Right ventricle myocardium superior (tissue), 1 donor: ENCODE data around the gene CST9. TPM values are rescaled to one million over a fixed set of nuclear protein-coding genes. Genes with fewer than 3 reads are reported as not detected.
"Not testable (repeated sequence)": the region's sequence is repeated elsewhere in the genome, so short reads cannot be mapped to it uniquely, and the experiment has no call there.

Source experiments
- ATAC-seq: fragments of 200-7000 bp; cut with Tn5 transposase; one replicate; pipeline ENCODE4 v1.9.1; 2020; ENCODE audit warnings: mild to moderate bottlenecking; ENCODE audit not compliant: poor library complexity
- DNase-seq: peaks from one replicate; pipeline ENCODE4 v3.0.0-alpha.2; 2020
- intact Hi-C: fragments of 100-400 bp; cut with DNase I; formaldehyde crosslinking; loops from one replicate; pipeline ENCODE4 v1.11.2; 2022
- total RNA-seq: library from RNA; stranded (reverse); fragmentation: NEBNext Ultra II Directional; extraction: Animal tissue kit (Norgen Biotek cat#: 25700); gene quantifications from one replicate; pipeline ENCODE4 v1.2.1, GENCODE V29; 2021
- donor health status: DM: no; HTN: yes; CAD: no; lungs with severe emphysema.

Gene CST9
- total RNA-seq, 1 donor from 2014 or later, result not detected

DNA sequence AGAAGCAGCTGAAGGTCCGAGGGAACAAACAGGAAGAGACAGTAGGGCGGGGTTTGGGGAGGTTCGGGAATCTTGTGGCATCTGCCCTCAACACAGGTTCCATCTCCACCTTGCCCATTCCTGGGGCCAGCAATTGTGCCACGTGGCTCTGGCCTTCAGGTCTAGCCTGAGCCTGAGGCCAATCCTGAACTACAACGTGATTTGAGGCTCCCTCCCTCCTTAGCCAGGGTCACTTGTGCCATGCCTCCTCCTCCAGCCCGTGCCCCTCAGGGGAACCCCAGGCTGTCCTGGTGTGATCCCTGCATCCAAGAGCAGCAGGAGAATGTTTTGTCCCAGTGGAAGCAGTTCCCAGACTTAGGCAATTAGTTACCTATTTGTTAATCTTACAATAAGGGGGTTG, 3.0 kb downstream of the CST9 start:
- intact Hi-C loops, result loop anchor here (10.0 kb wide), 1 partner anchor 158 kb away; no protein-coding TSS in a partner anchor
- no peak for DNase-seq
- ATAC-seq, result no peak

DNA sequence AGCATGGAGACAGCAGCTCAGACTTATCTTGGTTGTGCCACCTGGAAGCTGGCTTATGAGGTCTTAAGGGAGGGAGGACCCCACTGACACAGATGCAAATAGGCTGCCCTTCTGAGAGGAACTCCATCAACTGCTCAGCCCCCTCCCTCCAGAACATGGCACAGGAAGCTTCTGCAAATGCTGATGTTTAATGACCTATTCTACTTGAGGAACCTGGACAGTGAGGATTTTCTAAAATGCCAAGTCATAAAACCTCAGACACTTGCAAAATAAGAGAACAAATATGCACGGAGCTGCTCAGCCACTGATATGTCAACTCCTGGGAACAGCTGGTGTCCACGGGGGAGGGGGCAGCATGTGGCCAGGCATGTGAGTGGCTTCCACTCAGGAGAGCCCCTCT, 3.5 kb downstream of the CST9 start:
- ATAC-seq (no peak), DNase-seq (no peak)
- intact Hi-C loops, result loop anchor here (10.0 kb wide), 1 partner anchor 157 kb away; no protein-coding TSS in a partner anchor

DNA sequence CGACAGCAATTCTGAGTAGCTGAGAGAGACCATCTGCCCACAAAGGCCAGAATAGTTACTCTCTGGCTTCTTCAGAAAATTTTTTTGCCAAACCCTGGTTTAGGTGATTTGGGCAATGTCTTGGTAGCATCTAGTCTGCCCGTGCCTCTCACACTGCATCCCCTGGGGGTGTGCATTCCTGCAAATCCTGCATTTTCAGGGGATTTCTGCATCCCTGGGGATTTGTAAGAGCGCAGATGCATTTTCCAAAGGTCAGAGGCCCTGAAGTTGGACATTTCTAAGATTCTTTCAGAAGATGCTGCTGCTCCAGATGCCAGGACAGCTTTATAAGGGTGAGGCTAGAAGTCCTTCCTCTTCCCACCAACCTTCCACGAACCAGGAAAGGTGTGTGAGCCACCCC, 4.0 kb downstream of the CST9 start:
- intact Hi-C loops, result loop anchor here (10.0 kb wide), 1 partner anchor 157 kb away; no protein-coding TSS in a partner anchor
- no peak for ATAC-seq
- DNase-seq, result no peak

DNA sequence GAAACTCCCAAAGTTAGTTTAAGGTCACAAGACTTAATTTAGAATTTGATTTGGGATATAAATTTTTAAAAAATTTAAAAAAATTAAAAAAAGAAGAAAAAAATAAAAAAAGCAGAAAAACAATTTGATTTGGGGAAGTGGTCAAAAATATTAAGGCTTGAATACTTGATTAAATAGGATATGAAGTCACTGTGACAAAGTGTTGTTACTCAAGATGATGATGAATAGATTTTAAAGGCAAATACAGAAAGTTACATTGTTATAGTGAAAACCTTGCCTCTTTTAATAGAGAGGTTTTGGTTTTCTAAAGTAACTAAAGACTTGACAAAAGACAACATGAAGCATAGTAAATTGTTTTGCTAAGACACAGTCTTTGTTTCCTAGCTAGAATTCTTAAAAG, 7.2 kb downstream of the CST9 start:
- ATAC-seq (no peak), DNase-seq (no peak)
- intact Hi-C loops, result no loop called here

DNA sequence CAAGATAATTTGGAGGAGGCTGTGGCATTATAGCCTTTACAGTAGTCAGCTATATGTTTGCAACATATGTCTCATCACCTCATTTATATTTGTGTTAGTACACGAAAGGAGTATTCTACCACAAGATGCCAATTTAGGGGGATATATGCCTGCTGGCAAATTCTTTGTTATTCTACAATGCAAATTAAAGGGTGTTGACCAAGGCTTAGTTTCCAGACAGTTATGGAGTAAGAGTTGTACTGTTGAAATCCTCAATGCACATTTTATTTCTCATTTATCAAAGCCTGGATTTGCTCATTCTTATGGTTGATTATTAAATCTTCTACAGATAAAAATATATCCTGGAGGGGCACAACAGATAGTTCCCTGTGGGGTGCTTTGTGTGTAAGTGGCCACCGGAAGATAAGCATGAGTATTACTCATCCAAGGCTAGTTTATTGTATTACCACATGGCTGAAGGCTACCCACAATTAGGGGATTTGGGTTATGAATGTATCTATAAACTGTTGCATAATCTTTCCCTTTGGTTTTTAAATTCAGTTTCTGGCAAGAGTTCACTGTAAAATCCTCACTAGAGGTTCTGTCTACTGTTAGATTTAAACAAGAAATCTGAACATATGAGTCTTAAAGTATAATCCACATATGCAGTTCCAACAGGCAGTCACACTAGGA, 9.0 kb downstream of the CST9 start:
- ATAC-seq, result no peak
- DNase-seq, result no peak
- intact Hi-C loops, result no loop called here

DNA sequence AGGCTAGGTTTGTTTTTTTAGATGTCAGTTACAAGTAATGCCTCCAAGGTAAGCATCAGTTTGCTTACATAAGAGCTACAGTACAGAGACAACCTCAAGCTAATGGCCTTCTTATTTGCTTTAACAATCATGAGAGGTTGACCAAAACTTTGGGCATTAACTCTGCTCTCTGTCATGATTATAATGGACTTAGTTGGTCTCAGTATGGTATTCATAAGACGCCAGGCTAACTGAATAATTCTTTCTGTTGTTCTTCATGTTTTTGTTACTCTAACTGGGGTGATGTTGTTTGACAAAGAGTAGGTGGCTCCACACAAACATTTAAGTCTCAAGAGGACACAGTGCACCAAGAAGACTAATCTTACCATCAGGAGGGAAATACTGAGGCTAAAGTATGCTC, 9.8 kb downstream of the CST9 start:
- intact Hi-C loops, result no loop called here
- ATAC-seq (no peak), DNase-seq (no peak)

DNA sequence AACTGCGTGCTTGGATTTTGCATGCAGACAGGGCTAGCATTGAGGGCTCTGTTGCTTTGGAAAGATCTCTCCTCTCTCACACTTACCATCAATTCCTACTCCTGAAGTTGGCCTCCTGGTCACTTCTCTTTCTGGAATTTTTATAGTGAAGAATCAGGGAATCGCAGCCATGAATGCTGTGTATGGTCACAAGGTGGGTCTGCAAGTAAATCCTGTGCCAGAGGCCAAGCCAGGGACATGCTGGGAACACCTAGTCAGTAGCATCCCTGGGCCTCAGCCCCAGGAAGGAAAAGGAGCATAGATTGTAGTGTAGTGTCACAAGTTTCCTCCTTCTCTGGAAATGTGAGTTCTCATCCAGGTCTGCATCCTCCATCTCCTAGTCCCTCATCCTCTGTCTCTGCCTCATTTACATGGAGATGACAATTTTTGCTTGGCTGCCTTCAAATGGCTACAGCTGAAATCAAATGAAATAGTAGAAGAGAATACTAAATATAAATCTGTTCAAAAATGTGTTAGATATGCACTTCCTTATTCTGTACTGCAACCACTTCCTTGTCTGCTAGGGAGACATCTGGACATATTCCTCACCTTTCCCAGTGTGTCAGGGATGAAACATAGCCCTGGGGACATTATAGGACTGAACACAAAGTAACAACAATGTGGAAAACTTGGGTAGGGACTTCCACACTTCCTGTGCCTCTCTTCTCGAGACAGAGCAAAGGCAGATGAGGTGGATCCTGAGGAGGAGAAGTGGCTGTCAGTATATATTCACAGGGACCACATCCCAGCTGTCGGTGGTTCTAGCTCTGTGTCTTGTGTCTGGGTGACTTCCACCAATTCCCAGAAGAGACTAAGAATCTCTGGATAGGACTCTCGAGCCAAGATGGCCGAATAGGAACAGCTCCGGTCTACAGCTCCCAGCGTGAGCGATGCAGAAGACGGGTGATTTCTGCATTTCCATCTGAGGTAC, 17.0 kb downstream of the CST9 start:
- ATAC-seq, result no peak
- no peak for DNase-seq
- intact Hi-C loops, result no loop called here

DNA sequence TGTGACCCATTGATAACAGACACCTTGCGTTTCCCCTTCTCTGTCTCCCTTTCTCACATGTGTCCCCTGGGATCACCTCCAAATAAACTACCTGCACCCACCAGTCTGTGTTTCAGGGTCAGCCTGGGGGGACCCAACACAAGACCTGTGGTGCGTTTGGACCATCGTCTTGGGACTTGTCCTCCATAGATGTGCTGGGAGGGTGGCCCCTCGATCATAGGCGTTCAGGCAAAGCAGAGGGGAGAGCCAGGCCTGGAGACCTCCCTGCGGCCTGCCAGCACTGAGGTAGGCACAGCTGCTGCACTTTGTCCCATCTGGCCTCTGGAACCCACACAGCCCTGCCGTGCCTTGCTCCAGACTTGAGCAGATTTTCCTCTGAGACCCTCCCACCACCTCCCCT, 18.1 kb downstream of the CST9 start:
- no peak for DNase-seq
- intact Hi-C loops, result no loop called here

DNA sequence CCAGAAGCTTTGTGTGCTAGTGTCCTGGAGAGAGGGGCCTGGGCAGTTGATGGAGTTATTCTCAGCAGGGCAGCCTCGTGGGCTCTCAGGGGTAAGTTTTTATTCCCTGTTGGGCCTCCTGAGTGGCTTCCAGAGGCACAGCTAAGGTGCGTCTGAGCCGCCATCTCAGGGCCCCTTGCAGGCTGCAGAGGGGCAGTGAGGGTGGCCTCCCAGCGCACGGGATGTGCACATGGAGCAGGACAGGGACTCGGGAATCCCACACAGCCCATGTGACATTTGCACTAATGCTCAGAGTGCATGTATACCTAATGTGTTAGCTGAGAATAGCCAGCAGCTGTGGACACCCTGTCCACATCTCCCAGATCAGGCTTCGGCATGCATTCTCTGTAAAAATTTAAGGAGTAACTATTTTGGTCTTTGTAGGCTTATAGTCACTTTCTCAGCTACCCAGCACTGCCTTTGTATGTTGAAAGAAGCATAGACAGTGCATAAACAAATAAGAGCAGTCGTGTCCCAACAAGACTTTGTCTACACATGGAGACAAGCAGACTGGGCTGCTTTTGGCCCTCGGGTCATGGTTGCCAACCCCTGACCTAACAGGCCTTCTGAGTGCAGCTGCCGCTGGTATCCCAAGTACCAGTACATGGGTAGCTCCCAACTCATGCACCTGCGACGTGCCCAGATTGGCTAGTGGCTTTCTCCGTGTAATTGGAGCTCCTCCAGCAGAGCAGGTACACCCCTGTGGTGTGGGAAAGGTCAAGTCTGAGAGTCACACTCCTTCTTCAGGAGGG, 18.8 kb downstream of the CST9 start:
- intact Hi-C loops, result no loop called here
- DNase-seq, result no peak
- no peak for ATAC-seq

More for the DNA sequence above, 18.1 kb downstream of the CST9 start:
- no peak for ATAC-seq

DNA sequence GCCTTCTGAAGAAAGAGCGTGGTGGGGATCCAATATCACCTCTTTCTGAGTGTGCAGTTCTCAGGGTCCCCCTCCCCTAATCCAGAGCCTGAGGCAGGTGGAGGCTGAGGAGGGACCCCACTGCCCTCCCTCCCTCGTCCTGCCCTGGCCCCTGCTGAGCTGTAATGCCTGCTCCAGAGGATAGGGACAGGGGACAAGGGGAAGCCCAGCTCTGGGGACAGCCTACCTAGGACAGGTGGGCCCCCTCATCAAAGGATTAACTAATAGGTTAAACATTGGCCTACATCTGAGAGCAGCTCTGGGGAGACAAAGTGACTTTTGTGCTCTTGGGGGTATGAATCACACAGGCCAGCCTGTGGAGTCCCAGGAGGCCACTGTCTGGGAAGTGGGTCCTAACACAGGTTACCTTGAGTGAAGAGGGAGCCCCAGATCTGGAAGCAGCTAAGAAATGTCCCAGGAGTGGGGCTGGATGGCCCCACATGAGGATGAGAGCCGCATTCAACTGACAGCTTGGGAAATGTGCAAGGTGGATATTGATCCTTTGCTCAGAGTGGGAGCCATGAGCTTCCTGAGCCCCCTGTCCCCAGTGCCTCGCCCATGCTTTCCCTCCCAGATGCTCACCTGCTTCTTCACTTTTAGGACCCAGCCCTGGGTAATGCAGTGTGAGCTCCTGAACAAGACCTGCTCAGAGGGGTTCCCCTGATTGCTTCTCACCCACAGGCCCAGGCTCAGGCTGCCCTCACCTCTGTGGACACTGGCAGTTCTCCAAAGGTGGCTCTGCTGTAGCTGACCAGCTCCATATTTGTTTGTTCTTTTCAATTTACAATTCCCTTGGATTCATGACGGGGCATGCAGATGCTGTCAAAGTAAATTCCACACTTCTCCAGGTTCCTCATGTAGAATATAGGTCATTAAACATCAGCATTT, 19.6 kb downstream of the CST9 start:
- no peak for DNase-seq
- intact Hi-C loops, result no loop called here
- no peak for ATAC-seq

DNA sequence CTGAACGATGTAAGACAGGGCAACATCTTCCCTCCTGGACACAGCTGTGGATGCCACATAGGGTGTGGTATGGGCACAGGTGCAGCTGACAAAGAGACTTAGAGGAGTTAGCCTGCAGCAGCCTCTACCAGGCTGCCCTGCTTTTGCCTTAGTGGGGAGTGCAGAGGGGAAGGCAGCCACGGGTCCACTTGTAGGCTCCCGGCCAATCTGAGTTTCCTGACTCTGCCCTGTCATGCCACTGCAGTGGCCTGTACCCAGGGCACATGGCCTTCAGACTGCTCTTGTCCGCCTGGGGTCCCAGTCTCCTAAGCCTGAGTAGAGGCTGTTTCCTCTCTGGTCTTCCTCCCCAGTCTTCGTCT, 20.3 kb downstream of the CST9 start:
- intact Hi-C loops, result no loop called here
- no peak for ATAC-seq
- no peak for DNase-seq

DNA sequence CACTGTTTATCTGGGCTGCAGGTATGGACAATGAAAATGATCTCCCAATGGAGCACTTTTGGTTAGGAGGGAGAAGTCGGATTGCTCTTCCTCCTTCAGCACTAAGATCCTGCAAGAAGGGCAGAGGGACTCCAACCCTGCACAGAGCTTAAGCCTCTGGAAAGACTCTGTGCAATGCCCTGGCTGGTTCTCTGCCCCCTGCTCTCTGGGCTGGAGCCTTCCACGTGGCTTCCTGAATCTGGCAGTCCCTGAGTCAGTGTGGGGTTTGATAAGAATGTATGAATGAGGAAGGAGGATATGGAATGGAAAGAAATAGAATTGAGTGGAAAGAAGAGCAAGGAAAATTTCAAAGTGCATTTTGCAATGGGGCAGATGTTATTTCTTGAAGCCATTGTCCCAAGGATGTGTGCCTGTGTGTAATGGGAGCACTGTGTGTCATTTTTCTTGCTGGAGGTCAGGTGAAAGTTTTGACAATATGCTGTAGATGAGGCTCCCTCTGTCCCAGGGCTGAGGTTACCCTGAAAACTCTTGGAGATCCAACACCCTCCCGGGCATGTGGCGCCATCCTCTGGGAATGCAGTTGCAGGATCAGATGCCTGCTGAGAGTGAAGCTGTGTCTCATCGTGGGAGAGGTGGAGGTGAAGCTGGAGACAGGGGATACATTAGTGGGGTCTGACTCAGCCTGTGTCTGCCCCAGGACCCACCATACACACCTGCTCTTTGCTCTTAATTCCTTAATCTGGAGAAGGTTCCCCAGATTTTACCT, 21.1 kb downstream of the CST9 start:
- DNase-seq (no peak), ATAC-seq (no peak)
- intact Hi-C loops, result no loop called here

DNA sequence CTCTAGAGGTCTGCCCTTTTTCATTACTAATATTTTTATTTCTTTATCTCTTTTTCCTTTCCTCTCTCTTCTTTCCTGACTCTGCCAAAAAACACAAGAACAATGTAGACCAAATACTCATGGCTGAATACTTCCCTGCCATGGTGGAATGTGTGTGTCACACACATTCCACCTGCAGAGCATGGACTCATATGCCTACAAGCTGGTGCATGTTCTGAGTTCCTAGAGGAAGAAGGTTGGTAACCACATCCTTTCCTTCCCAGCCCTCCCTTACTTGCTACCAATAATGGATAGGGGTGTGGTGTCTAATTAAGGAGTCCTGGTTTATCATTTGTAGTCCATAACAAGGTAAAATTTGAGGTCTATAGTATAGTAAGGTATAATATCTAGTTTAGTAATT, 22.2 kb downstream of the CST9 start:
- no peak for DNase-seq
- intact Hi-C loops, result no loop called here
- ATAC-seq, result no peak

DNA sequence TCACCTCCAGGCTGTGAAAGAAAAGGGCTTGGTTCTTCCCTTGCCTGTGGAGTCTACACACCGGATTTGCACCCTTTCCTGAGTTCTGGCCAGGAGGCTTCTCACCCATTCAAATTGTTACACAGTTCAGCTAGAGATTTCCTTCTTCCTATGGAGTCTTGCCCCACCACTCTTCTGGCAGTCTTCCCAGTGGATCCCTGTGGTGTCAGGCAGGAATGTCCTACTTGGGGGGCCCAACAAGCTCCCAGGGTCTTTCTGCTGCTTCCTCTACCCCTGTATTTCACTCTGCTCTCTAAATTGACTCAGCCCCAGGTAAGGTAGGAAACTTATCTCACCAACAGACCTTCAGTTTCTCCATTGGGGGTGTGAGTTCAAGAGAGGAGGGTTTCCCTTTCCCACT, 23.4 kb downstream of the CST9 start:
- intact Hi-C loops, result no loop called here
- ATAC-seq (no peak), DNase-seq (no peak)

DNA sequence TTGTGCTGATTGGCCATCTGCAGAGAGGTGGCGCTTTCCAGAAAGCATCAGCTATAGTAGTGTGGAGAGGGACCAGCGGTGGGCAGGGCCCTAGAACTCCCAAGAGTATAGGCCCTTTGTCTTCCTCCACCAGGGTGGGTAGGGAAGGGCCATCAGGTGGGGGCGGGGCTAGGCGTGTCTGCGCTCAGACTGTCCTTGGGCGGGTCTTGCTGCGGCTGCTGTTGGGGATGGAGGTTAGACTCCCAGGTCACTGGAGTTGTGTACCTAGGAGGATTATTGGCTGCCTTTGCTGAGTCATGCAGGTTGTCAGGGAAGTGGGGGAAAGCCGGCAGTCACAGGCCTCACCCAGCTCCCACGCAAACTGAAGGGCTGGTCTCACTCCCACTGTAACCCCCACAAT, 23.9 kb downstream of the CST9 start:
- ATAC-seq, DNase-seq, intact Hi-C loops: not testable (repeated sequence)

DNA sequence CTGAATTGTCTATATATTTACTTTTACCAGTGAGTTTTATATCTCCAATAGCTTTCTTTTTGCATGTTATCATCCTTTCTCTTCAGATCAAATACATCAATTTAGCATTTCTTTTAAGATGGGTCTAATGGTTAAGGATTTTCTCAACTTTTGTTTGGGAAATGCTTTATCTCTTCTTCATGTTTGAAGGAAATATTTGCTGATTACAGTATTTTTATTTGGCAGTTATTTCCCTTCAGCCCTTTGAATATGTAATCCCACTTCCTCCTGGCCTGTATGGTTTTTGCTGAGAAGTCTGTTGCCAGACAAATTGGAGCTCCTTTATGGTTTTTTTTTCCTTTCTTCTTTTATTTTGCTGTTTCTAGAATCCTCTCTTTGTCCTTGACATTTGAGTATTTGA, 30.7 kb downstream of the CST9 start:
- no peak for ATAC-seq
- intact Hi-C loops, result no loop called here
- no peak for DNase-seq

DNA sequence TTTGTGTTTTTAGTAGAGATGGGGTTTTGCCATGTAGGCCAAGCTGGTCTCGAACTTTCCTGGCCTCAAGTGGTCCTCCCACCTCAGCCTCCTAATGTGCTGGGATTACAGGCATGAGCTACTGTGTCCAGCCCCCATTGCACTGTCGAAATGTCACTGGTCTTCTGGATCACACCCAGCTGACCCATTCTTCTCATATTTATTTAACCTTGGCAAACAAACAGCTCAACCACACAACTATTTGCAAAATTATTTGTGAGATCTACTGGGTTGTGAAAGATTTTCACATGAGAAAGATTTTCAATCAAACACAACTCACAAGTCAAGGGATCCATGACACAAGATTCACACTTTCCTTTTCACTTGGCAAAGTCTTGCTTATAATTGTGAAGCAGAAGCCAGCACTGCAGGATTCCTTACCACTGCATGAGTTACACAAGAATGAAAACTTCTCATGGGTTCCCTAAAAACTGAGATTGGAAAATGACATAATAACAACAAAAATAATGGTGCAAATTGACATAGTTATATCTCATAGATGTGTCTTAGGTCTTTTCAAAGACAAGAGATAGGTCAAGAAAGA, 35.4 kb downstream of the CST9 start:
- no peak for DNase-seq
- no peak for ATAC-seq
- intact Hi-C loops, result no loop called here
